NT2/D1 (cell line): ENCODE data around the gene ASB18.
"Not testable (repeated sequence)": the region's sequence is repeated elsewhere in the genome, so short reads cannot be mapped to it uniquely, and the experiment has no call there.

Experiments
- DNase-seq: peaks from one replicate; pipeline ENCODE4 v3.0.0-alpha.2; 2011; ENCODE audit warnings: low read depth, low spot score
- H3K27me3 ChIP-seq: 2 replicates; pipeline ENCODE4 v1.6.0; 2011; ENCODE audit warnings: mild to moderate bottlenecking; ENCODE audit not compliant: insufficient read length, insufficient read depth
- H3K36me3 ChIP-seq: 2 replicates; pipeline ENCODE4 v1.6.1; 2011; ENCODE audit warnings: mild to moderate bottlenecking, low read length, mixed read lengths; ENCODE audit not compliant: insufficient read depth, insufficient read length
- H3K4me1 ChIP-seq: 2 replicates; pipeline ENCODE4 v1.5.1; 2011; ENCODE audit not compliant: insufficient read depth, insufficient read length
- H3K4me3 ChIP-seq: 2 replicates; pipeline ENCODE4 v1.5.1; 2011; ENCODE audit warnings: low read depth; ENCODE audit not compliant: insufficient read length
- H3K9ac ChIP-seq: 2 replicates; pipeline ENCODE4 v1.6.0; 2011; ENCODE audit warnings: low read depth; ENCODE audit not compliant: insufficient read length
- H3K9me3 ChIP-seq: 2 replicates; pipeline ENCODE4 v1.5.1; 2011; ENCODE audit warnings: mild to moderate bottlenecking, low read length; ENCODE audit not compliant: insufficient read depth
- SUZ12 ChIP-seq: IDR thresholded peaks from 2 replicates; pipeline ENCODE4 v1.6.1; 2011; ENCODE audit not compliant: insufficient read length, insufficient read depth; ENCODE audit errors: extremely low read depth
- YY1 ChIP-seq: IDR thresholded peaks from 2 replicates; pipeline ENCODE4 v1.6.1; 2011; ENCODE audit not compliant: insufficient read length, insufficient read depth
- ZNF274 ChIP-seq: IDR thresholded peaks from 2 replicates; pipeline ENCODE4 v1.6.1; 2011; ENCODE audit warnings: mild to moderate bottlenecking, low read depth, low read length

Gene ASB18

GRCh38 chr2:236282406-236282805 is 18.2 kb upstream of the ASB18 start:
- no peak for DNase-seq
- Histone ChIP-seq H3K9ac (no peak overlapping the region), H3K9me3 (no peaks in the 10 kb centered on the region; the same call in 1 of the 2 replicates), H3K4me1 (no peaks in the 10 kb centered on the region), H3K4me3 (no peak overlapping the region), H3K27me3 (no peaks in the 10 kb centered on the region), H3K36me3 (no peaks in the 10 kb centered on the region)
- TF ChIP-seq SUZ12: no peak
- TF ChIP-seq YY1: no peak
- TF ChIP-seq ZNF274: no peak

- TF ChIP-seq YY1 (no peak), ZNF274 (no peak), SUZ12 (no peak)
- H3K4me3 ChIP-seq: no peak overlapping the region
- H3K4me1 ChIP-seq: no peaks in the 10 kb centered on the region
- no peaks in the 10 kb centered on the region for H3K27me3 ChIP-seq
- no peaks in the 10 kb centered on the region for H3K36me3 ChIP-seq
- H3K9ac ChIP-seq: no peak overlapping the region
- no peaks in the 10 kb centered on the region; the same call in 1 of the 2 replicates for H3K9me3 ChIP-seq
- no peak for DNase-seq
Observed at GRCh38 chr2:236281423-236281822, 17.2 kb upstream of the ASB18 start.

- H3K9ac ChIP-seq: no peak overlapping the region
- no peaks in the 10 kb centered on the region for H3K27me3 ChIP-seq
- peaks cover 28% of the 10 kb centered on the region for H3K9me3 ChIP-seq
- H3K36me3 ChIP-seq: no peaks in the 10 kb centered on the region
- H3K4me3 ChIP-seq: no peak overlapping the region
- TF ChIP-seq ZNF274 (no peak), YY1 (no peak), SUZ12 (no peak)
- no peak for DNase-seq
- no peaks in the 10 kb centered on the region for H3K4me1 ChIP-seq
Observed at GRCh38 chr2:236273126-236273525, 8.9 kb upstream of the ASB18 start.

GRCh38 chr2:236271851-236272250 is 7.6 kb upstream of the ASB18 start:
- H3K36me3 ChIP-seq: no peaks in the 10 kb centered on the region
- no peak for TF ChIP-seq ZNF274
- no peak for TF ChIP-seq SUZ12
- TF ChIP-seq YY1: no peak
- no peak overlapping the region for H3K4me3 ChIP-seq
- DNase-seq: no peak
- H3K9me3 ChIP-seq: peaks cover 28% of the 10 kb centered on the region
- H3K27me3 ChIP-seq: no peaks in the 10 kb centered on the region
- no peak overlapping the region for H3K9ac ChIP-seq
- H3K4me1 ChIP-seq: no peaks in the 10 kb centered on the region

GRCh38 chr2:236269876-236270275 is 5.7 kb upstream of the ASB18 start:
- not testable (repeated sequence) for H3K9ac ChIP-seq, H3K4me3 ChIP-seq, H3K4me1 ChIP-seq, H3K27me3 ChIP-seq, H3K36me3 ChIP-seq, DNase-seq
- peaks cover 27% of the 10 kb centered on the region for H3K9me3 ChIP-seq

- no peaks in the 10 kb centered on the region for H3K27me3 ChIP-seq
- H3K4me3 ChIP-seq: no peak overlapping the region
- no peak overlapping the region for H3K9ac ChIP-seq
- no peaks in the 10 kb centered on the region for H3K36me3 ChIP-seq
- peaks cover 19% of the 10 kb centered on the region for H3K9me3 ChIP-seq
- H3K4me1 ChIP-seq: no peaks in the 10 kb centered on the region
- DNase-seq: no peak
- no peak for TF ChIP-seq YY1
- no peak for TF ChIP-seq SUZ12
- TF ChIP-seq ZNF274: no peak
Observed at GRCh38 chr2:236265675-236266074, 1.5 kb upstream of the ASB18 start.

- no peak overlapping the region for H3K4me3 ChIP-seq
- no peak overlapping the region for H3K9ac ChIP-seq
- no peaks in the 10 kb centered on the region for H3K4me1 ChIP-seq
- no peak for TF ChIP-seq YY1
- no peak for TF ChIP-seq ZNF274
- no peak for TF ChIP-seq SUZ12
- no peak for DNase-seq
- H3K27me3 ChIP-seq: no peaks in the 10 kb centered on the region
- no peaks in the 10 kb centered on the region for H3K9me3 ChIP-seq
- no peaks in the 10 kb centered on the region for H3K36me3 ChIP-seq
Observed at GRCh38 chr2:236262238-236262637, 2.0 kb downstream of the ASB18 start.

GRCh38 chr2:236261452-236261851 is 2.8 kb downstream of the ASB18 start:
- no peak for TF ChIP-seq ZNF274
- TF ChIP-seq SUZ12: no peak
- TF ChIP-seq YY1: no peak
- no peaks in the 10 kb centered on the region for H3K27me3 ChIP-seq
- no peaks in the 10 kb centered on the region for H3K4me1 ChIP-seq
- no peaks in the 10 kb centered on the region for H3K36me3 ChIP-seq
- DNase-seq: no peak
- no peak overlapping the region for H3K4me3 ChIP-seq
- H3K9ac ChIP-seq: no peak overlapping the region
- H3K9me3 ChIP-seq: no peaks in the 10 kb centered on the region
